HCT116 (cell line): ENCODE results near the gene SMS. TPM values are rescaled to one million over a fixed set of nuclear protein-coding genes. Genes with fewer than 3 reads are reported as not detected.

Experiments used
- ATAC-seq: fragments of 200-7000 bp; cut with Tn5 transposase; 2 replicates; pipeline ENCODE4 v1.9.1; 2020; ENCODE audit warnings: mild to moderate bottlenecking, moderate library complexity
- BruUV-seq: library from RNA; stranded (reverse); fragments of 400-500 nt; replicated peaks from 2 replicates; lab custom pipeline; 2021; lab: Mats Ljungman, UMichigan
- CTCF ChIA-PET: fragments of 300-600 bp; sonication (Branson Sonifier 250); formaldehyde crosslinking; loops from one replicate; lab custom pipeline; 2021; ENCODE audit warnings: antibody characterized with exemption; lab: Charles Lee
- POLR2A ChIA-PET: fragments of 300-600, 350-600 bp; sonication (Branson Sonifier 250); formaldehyde crosslinking; loops from one replicate; lab custom pipeline; 2021; ENCODE audit warnings: antibody characterized with exemption; lab: Charles Lee
- RAD21 ChIA-PET, 2 experiments: fragments of 300-600 bp; sonication (Branson Sonifier 250); formaldehyde crosslinking; loops; one replicate each; lab custom pipeline; 2023; ENCODE audit warnings: low total read pairs in 2 of 2; ENCODE audit not compliant: uncharacterized antibody in 2 of 2, unreplicated experiment in 2 of 2, low non-redundant PET in 1 of 2; lab: Charles Lee
- DNase-seq: peaks from one replicate; pipeline ENCODE4 v3.0.0-alpha.2; 2010; ENCODE audit warnings: low read depth, low spot score
- H2AFZ ChIP-seq: fragments of 200-600 bp; shearing (Covaris generic), sonication (generic); 2 replicates; pipeline ENCODE4 v1.6.1; 2017; ENCODE audit warnings: low read depth, mixed run types, mixed read lengths, antibody characterized with exemption, low read length; ENCODE audit not compliant: poor library complexity, severe bottlenecking
- H3K27ac ChIP-seq: 2 replicates; pipeline ENCODE4 v1.5.1; 2012; ENCODE audit warnings: low read depth, low read length
- H3K27me3 ChIP-seq: fragments of 200-600 bp; sonication (generic); 2 replicates; pipeline ENCODE4 v1.6.1; 2016; ENCODE audit warnings: mixed run types, low read length, mixed read lengths; ENCODE audit not compliant: insufficient read depth
- H3K36me3 ChIP-seq, 2 experiments: fragments of 200-500 bp in 1 of 2; fragments of 200-600 bp in 1 of 2; sonication (Bioruptor generic) in 1 of 2; sonication (generic) in 1 of 2; 2 replicates each; pipeline versions ENCODE4 v1.5.1 to v1.6.1; 2014 to 2016; ENCODE audit warnings: low read length in 2 of 2, inconsistent platforms in 1 of 2, mixed read lengths in 1 of 2, mixed run types in 1 of 2; ENCODE audit not compliant: insufficient read depth in 2 of 2, control insufficient read depth in 1 of 2
- H3K4me1 ChIP-seq, 2 experiments: fragments of 200-600 bp in 1 of 2; sonication (generic) in 1 of 2; 2 replicates each; pipeline versions ENCODE4 v1.5.1 to v1.6.1; 2012 to 2017; ENCODE audit warnings: low read length in 2 of 2, inconsistent platforms in 1 of 2, mild to moderate bottlenecking in 1 of 2, mixed read lengths in 1 of 2, mixed run types in 1 of 2, moderate library complexity in 1 of 2; ENCODE audit not compliant: insufficient read depth in 2 of 2, control insufficient read depth in 1 of 2
- H3K4me2 ChIP-seq: fragments of 200-600 bp; sonication (generic); 2 replicates; pipeline ENCODE4 v1.6.1; 2017; ENCODE audit warnings: mixed run types, low read length, mixed read lengths
- H3K4me3 ChIP-seq, 2 experiments: fragments of 200-600 bp in 1 of 2; sonication (generic) in 1 of 2; replicated peaks in 1 of 2; 2 replicates each; pipeline ENCODE4 v1.5.1; 2011 to 2016; ENCODE audit warnings: low read length in 2 of 2, control low read depth in 1 of 2, low read depth in 1 of 2, mild to moderate bottlenecking in 1 of 2, mixed read lengths in 1 of 2, mixed run types in 1 of 2
- H3K79me2 ChIP-seq: fragments of 200-600 bp; sonication (generic); 2 replicates; pipeline ENCODE4 v1.6.1; 2017; ENCODE audit warnings: mild to moderate bottlenecking, mixed run types, low read length, moderate library complexity, mixed read lengths; ENCODE audit not compliant: insufficient read depth
- H3K9ac ChIP-seq: fragments of 200-600 bp; sonication (generic); 2 replicates; pipeline ENCODE4 v1.6.1; 2016; ENCODE audit warnings: low read length, mixed read lengths
- H3K9me2 ChIP-seq: fragments of 200-600 bp; sonication (generic), shearing (Covaris generic); 2 replicates; pipeline ENCODE4 v1.6.1; 2017; ENCODE audit warnings: mixed run types, mild to moderate bottlenecking, moderate library complexity; ENCODE audit not compliant: insufficient read depth
- H3K9me3 ChIP-seq, 2 experiments: fragments of 200-500 bp in 1 of 2; fragments of 200-600 bp in 1 of 2; sonication (Bioruptor generic) in 1 of 2; sonication (generic) in 1 of 2; 2 replicates each; pipeline ENCODE4 v1.6.1; 2014 to 2017; ENCODE audit warnings: low read length in 2 of 2, mixed read lengths in 2 of 2, inconsistent platforms in 1 of 2, low read depth in 1 of 2, mild to moderate bottlenecking in 1 of 2, mixed run types in 1 of 2, moderate library complexity in 1 of 2; ENCODE audit not compliant: control insufficient read depth in 1 of 2, insufficient read depth in 1 of 2
- H4K20me1 ChIP-seq: fragments of 200-600 bp; sonication (generic), shearing (Covaris generic); 2 replicates; pipeline ENCODE4 v1.6.1; 2017; ENCODE audit warnings: mixed run types, mild to moderate bottlenecking, moderate library complexity; ENCODE audit not compliant: insufficient read depth
- CBX3 ChIP-seq: IDR thresholded peaks from 2 replicates; pipeline ENCODE4 v1.6.1; 2012; ENCODE audit warnings: low read depth
- CTCF ChIP-seq, 3 experiments: fragments of 200-600 bp in 1 of 3; sonication (generic) in 1 of 3; IDR thresholded peaks in 2 of 3; conservative IDR thresholded peaks in 1 of 3; 2 replicates each; pipeline ENCODE4 v1.5.1; 2012 to 2017; ENCODE audit warnings: low read depth in 2 of 3, low read length in 2 of 3, antibody characterized with exemption in 1 of 3, borderline replicate concordance in 1 of 3, control low read depth in 1 of 3, mild to moderate bottlenecking in 1 of 3, mixed read lengths in 1 of 3, mixed run types in 1 of 3, moderate library complexity in 1 of 3; ENCODE audit not compliant: insufficient read depth in 1 of 3
- RAD21 ChIP-seq: IDR thresholded peaks from 2 replicates; pipeline ENCODE4 v1.6.1; 2012; ENCODE audit warnings: low read depth, mild to moderate bottlenecking
- TCF7L2 ChIP-seq: IDR thresholded peaks from 2 replicates; pipeline ENCODE4 v1.7.0; 2011; ENCODE audit warnings: borderline replicate concordance, inconsistent platforms; ENCODE audit not compliant: insufficient read depth, insufficient read length; ENCODE audit errors: extremely low read depth
- YY1 ChIP-seq: IDR thresholded peaks from 2 replicates; pipeline ENCODE4 v1.6.1; 2011; ENCODE audit warnings: low read length, low read depth, moderate library complexity, mild to moderate bottlenecking; ENCODE audit not compliant: insufficient replicate concordance; ENCODE audit errors: extremely low read depth
- ZBTB33 ChIP-seq: IDR thresholded peaks from 2 replicates; pipeline ENCODE4 v1.6.1; 2011; ENCODE audit warnings: mild to moderate bottlenecking, low read length, moderate library complexity; ENCODE audit not compliant: insufficient replicate concordance; ENCODE audit errors: extremely low read depth
- intact Hi-C: fragments of 100-400 bp; cut with micrococcal nuclease; formaldehyde crosslinking; loops from 2 replicates; pipeline ENCODE4 v1.10.0; 2022
- total RNA-seq: library from RNA; stranded (reverse); gene quantifications from one replicate; pipeline ENCODE4 v1.2.1, GENCODE V29; 2021; ENCODE audit not compliant: unreplicated experiment

Gene SMS
- total RNA-seq, 1 experiment from 2014 or later: 164 TPM

GRCh38 chrX:21911481-21911880 lies 29.0 kb upstream of the SMS start:
- Histone ChIP-seq H3K4me3 (no peak overlapping the region), H3K9ac (no peak overlapping the region), H3K27me3 (no peaks in the 10 kb centered on the region), H3K27ac (no peak overlapping the region), H3K4me2 (no peak overlapping the region), H2AFZ (no peak overlapping the region)
- RAD21 ChIA-PET: no interaction called here
- intact Hi-C loops: no loop called here
- no peak for DNase-seq
- ATAC-seq: no peak
- CTCF ChIA-PET: no interaction called here
- TF ChIP-seq RAD21 (no peak), CTCF (IDR thresholded peaks at IDR 0.05 in 2 of 3, conservative IDR thresholded peaks at IDR 0.05 in 1 of 3; ENCODE audit: borderline replicate concordance in 1 of 3, insufficient read depth in 1 of 3, low read depth in 2 of 3, low read length in 2 of 3) (no peak), TCF7L2 (no peak), ZBTB33 (no peak), YY1 (no peak), CBX3 (no peak)
- TF ChIP-seq, all 23 proteins: peak for 0
- Histone ChIP-seq H3K36me3 (no peaks in the 10 kb centered on the region), H4K20me1 (no peaks in the 10 kb centered on the region), H3K4me1 (no peaks in the 10 kb centered on the region), H3K9me3 (no peaks in the 10 kb centered on the region), H3K79me2 (no peaks in the 10 kb centered on the region), H3K9me2 (no peaks in the 10 kb centered on the region)
- POLR2A ChIA-PET: no interaction called here
- no TSS peak for BruUV-seq
